Activated T-cell treated with anti-CD3 and anti-CD28 coated beads for 24 hours (primary cell): Measurements from ENCODE around the gene PAPPA.

Experiments
- DNase-seq: peaks from one replicate; pipeline ENCODE4 v3.0.0-alpha.2; 2020; ENCODE audit warnings: low read depth

The PAPPA gene

DNA sequence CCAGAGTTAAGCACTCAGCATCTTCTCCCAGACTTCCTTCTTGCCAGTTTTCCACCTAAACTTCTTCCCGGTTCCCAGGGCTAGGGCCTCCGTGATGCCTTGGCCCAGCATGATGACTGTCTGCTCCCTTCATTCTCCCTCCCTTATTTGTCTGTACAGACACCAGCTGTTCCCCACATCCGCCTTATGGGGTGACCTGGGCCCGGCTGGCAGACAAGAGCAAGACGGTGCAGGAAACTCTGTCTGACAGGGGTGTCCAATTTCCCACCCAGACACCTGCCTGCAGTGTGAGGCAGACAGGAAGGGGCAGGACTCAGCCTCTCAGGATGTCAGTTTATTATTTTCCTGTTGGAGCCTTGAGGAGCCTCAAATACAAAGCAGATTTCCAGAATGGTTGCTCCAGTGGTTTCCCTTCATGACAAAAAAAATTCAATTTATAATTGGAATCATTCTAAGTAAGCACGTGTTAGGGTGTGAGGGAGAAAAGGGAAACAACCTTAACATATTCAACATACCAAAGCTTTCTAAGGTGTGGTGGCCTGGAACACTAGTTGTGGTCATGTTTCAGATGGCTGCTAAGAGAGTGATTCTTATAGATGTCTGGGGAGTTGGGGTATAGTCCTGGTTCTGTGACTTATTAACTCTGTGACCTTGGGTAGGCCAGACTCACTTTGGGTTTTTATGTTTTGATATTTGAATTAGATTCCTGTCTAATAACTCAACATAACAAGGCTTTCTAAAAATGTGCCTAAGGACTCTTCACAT is 234.5 kb downstream of the PAPPA start:
- DNase-seq: no peak

GRCh38 chr9:116389541-116390302 is 236.1 kb downstream of the PAPPA start:
- no peak for DNase-seq

- no peak for DNase-seq
Measured at GRCh38 chr9:116390303-116391228, 237.0 kb downstream of the PAPPA start.

GRCh38 chr9:116391306-116391900 is 237.8 kb downstream of the PAPPA start:
- no peak for DNase-seq

DNA sequence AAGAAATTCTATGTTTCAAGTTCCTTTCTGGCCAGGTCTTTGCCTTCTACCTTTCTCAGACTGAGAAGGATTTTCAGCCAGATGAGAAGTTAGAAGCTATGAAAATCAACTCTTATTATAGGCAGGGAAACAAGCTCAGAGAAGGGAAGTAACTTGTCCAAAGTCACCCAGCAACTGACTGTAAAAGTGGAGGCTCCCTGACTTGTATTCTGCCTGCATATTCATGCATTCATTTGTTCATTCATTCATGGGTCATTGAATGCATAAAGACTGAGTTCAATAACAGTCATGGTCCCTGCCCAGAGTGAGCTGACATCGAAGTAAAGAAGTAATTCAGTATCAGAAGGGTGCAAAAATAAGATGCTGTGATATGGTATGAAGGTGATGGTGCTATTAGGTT is 239.6 kb downstream of the PAPPA start:
- no peak for DNase-seq

DNA sequence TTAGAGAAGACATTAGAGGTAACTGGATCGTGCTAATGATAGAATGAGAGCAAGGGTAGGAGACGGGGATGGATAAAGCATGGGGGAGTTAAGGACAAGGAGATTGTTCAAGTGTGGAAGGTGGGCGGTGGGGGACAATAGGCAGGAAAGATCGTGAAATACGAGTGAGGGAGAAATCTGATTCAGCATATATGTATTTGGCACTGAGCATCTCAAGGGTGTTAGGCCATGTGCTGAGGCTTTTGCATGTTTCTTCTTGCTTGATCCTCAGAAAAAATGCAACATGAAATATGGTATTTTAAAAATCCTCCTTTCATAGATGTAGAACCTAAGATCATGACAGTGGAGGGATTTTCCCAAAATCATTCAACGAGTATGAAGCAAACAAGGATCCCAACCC is 240.5 kb downstream of the PAPPA start:
- no peak for DNase-seq

DNA sequence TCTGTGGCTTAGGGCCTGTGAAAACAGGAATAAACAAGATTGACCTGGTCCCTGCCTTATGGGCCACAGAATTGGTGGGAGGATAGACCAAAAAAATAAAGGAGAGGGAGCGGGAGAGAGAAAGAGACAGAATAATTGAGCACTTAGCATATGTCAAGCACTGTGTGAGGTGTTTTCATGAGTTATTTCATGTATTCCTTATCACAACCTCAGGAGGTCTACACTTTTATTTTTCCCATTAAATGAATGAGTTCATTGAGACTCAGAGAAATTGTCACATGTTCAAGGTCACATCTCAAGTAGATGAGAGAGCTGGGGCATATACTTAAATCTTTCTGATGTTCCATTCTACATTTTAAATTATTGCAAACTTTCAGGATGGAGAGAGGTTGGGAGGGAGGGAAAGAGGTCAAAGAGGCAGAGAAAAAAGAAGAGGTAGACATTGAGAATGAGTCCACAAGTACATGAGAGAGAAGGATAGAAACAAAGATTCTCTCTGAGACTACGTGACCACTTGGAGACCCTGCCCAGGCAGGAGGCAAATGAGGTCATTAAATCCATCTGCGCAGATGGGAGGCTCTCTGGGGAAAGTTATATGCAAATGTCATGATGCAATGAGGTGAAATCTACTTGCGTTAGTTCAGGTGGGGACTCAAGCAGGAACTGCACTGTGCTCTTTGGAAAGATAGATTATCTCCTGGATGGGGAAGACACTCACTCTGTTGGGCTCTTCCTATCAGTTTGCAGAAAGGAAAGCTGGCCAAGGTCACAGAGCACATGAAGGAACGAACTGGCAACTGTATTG is 241.5 kb downstream of the PAPPA start:
- no peak for DNase-seq

DNA sequence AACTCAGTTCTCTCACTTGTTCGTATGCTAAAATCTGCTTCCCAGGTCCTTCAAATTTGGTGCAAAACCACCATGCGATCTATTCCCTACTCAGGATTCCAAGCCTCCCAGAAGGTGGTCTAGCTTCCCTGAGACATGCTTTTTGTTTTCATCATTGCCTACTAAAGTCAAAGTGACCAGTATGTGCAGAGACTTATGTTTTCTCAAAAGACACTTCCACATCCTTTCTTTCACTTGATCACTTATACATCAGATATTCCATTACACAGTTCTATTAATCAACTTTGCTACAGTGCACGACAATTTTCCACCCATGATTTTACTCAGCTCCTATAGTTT is 242.1 kb downstream of the PAPPA start:
- no peak for DNase-seq

- no peak for DNase-seq
Measured at GRCh38 chr9:116403171-116403570, 249.6 kb downstream of the PAPPA start.

DNA sequence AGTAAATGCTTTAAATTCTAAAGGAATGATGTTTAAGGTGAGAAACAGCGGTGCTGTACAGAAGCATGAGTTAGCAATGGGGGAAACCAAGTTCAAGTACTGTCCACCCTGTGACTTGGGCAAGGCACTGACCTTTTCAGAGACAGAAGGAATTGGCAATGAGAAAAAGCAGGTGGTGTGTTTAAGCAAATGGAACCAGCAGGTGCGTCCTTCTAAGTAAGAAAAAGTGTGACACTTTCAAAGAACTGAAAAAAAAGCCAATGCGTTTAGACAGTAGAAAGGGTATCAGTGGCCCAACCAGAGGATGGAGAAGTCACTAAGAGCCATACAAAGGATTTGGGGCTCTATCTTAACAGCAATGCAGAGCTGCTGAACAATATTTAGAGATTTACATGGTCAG is 250.6 kb downstream of the PAPPA start:
- DNase-seq: no peak

DNA sequence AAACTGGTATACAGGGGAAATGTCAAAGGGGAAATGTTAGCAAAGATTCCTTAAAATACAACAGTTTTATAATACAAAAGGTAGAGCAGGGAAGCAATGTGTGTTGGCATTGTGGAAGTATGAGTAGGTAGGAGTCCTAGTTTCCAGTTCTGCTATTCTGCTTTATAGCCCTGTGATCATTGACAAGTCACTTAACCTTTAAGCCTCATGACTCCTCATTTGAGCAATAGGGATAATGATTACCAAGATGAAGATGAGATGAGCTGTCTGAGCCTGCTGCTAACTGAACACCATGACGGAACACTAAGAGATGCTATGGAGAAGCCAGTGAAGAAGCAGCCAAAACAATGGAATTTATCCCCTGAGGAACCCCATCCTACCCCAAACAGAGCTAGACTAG is 251.7 kb downstream of the PAPPA start:
- DNase-seq: no peak

DNA sequence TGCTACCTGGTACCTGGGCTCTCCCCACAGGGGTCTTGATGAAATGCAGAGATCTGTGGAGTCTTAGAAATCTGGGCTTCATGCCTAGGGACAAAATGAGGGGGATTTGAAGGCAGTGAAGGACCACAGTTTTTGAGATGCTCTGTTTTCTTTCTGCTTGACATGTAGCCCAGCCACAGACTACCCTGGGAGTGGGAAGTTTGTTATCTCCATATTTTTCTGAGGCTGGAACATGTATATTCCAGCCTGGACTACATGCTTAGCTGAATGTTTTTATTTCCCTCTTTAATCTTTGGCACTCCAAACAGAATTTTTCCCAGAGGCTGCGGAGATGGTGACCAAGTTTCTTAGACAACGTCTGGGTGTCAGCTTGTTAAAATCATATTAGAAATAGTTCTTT is 252.9 kb downstream of the PAPPA start:
- DNase-seq: no peak

DNA sequence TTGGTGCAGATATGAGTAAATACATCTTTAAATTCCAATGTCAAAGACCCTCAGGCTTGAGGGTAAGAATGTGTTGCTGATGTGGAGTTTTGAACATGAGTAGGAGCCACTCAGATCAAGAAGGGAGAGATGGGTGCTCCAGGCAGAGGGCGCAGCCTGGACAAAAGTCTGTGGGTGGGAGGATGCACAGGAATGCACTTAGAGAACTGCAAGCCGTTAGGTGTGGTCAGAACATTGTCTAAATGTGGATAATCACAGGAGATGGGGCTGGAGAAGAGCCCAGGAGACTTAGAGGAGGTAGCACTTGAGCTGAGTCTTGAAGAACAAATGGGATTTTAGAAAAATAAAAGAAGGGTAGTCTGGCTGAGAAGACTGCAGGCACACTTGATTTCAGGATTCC is 255.5 kb downstream of the PAPPA start:
- no peak for DNase-seq

- DNase-seq: no peak
Measured at GRCh38 chr9:116409638-116410037, 256.0 kb downstream of the PAPPA start.

- no peak for DNase-seq
Measured at GRCh38 chr9:116411506-116411905, 257.9 kb downstream of the PAPPA start.

DNA sequence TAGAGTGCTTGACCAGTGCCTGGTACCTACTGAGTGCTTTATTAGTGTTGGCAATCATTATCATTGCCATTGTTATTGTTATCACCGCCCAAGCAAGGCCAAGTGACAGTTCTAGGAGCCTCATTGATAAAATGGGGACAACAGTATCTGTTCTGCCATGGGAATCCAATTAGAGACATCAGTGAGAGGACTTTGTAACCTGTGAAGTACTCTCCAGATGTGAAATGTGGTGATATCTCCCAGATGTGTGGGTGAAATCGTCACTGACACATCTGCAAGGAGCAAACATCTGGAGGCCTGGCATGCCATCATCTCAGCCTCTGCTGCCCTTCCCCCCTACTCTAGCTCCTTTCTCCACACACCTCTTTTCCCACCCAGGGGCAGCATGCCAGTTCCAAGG is 260.8 kb downstream of the PAPPA start:
- DNase-seq: no peak

- DNase-seq: no peak
Measured at GRCh38 chr9:116416421-116416820, 262.8 kb downstream of the PAPPA start.

GRCh38 chr9:116417464-116417863 is 263.9 kb downstream of the PAPPA start:
- no peak for DNase-seq

DNA sequence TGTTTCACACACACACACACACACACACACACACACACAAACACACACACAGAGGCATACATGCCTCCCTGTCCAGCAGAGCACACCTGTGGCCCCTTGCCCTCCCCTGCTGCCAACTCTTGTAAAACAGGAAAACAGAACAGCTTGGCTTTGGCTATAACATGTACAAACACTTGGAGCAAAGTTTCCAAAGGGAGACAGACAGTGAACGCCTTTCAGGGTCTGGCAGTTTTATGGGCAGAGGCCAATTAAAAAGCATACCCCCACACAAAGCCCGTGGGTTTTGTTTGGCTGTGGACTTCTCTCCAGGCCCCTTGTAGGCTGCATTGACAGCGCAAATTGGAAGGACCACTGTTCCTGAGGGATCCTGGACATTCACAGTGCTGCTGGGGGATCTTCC is 265.6 kb downstream of the PAPPA start:
- no peak for DNase-seq

- DNase-seq: no peak
Measured at GRCh38 chr9:116420993-116421538, 267.5 kb downstream of the PAPPA start.
